Measurements from ENCODE around the gene KRI1. TPM values are rescaled to one million over a fixed set of nuclear protein-coding genes. Genes with fewer than 3 reads are reported as not detected.

The KRI1 gene
- polyA plus RNA-seq, 1 donor, result 22.1 TPM

GRCh38 chr19:10518444-10519361 lies 47.1 kb downstream of the KRI1 start:
- H3K27ac ChIP-seq (ENCODE audit: low read length), result no peak overlapping the region

GRCh38 chr19:10517760-10518443 lies 47.9 kb downstream of the KRI1 start:
- no peak for DNase-seq
- peak overlapping the region; percentile 10 for H3K4me3 ChIP-seq (ENCODE audit: low read length)
- H3K9me3 ChIP-seq (ENCODE audit: control insufficient read depth, low read depth, low read length), result peaks cover 5% of the 10 kb centered on the region
- H3K27me3 ChIP-seq (ENCODE audit: control insufficient read depth, insufficient read depth, low read length), result peaks cover 85% of the 10 kb centered on the region
- H3K36me3 ChIP-seq (ENCODE audit: control insufficient read depth, insufficient read depth, low read length), result no peaks in the 10 kb centered on the region
- no CpG with 5 or more reads among the region's 27 CpGs for WGBS (ENCODE audit: insufficient coverage, low lambda C conversion rate)
- H3K4me1 ChIP-seq (ENCODE audit: control insufficient read depth, insufficient read depth, low read length), result peaks cover 5% of the 10 kb centered on the region
- no peak overlapping the region for H3K27ac ChIP-seq (ENCODE audit: low read length)

More at GRCh38 chr19:10518444-10519361, 47.1 kb downstream of the KRI1 start:
- Histone ChIP-seq H3K27me3 (ENCODE audit: control insufficient read depth, insufficient read depth, low read length) (peaks cover 77% of the 10 kb centered on the region), H3K4me3 (ENCODE audit: low read length) (no peak overlapping the region), H3K36me3 (ENCODE audit: control insufficient read depth, insufficient read depth, low read length) (no peaks in the 10 kb centered on the region), H3K4me1 (ENCODE audit: control insufficient read depth, insufficient read depth, low read length) (peaks cover 5% of the 10 kb centered on the region), H3K9me3 (ENCODE audit: control insufficient read depth, low read depth, low read length) (peaks cover 5% of the 10 kb centered on the region)
- no peak for DNase-seq
- 4% methylated on average over 4 of the region's 33 CpGs for WGBS (ENCODE audit: insufficient coverage, low lambda C conversion rate)

GRCh38 chr19:10517361-10517759 lies 48.5 kb downstream of the KRI1 start, which contains the start of gene S1PR5:
S1PR5 (minus strand) TSS chr19:10517447; CDS start chr19:10515011, 2,436 bp downstream.
- no CpG with 5 or more reads among the region's 39 CpGs for WGBS (ENCODE audit: insufficient coverage, low lambda C conversion rate)
- DNase-seq, result no peak
- Histone ChIP-seq H3K4me3 (ENCODE audit: low read length) (peak within 1 kb of the TSS; percentile 10), H3K36me3 (ENCODE audit: control insufficient read depth, insufficient read depth, low read length) (no peaks in the 10 kb centered on the region), H3K4me1 (ENCODE audit: control insufficient read depth, insufficient read depth, low read length) (peaks cover 5% of the 10 kb centered on the region), H3K27ac (ENCODE audit: low read length) (no peak within 1 kb of the TSS), H3K27me3 (ENCODE audit: control insufficient read depth, insufficient read depth, low read length) (peaks cover 91% of the 10 kb centered on the region), H3K9me3 (ENCODE audit: control insufficient read depth, low read depth, low read length) (peaks cover 5% of the 10 kb centered on the region)

- WGBS (ENCODE audit: insufficient coverage, low lambda C conversion rate), result no CpG with 5 or more reads among the region's 10 CpGs
- Histone ChIP-seq H3K27me3 (ENCODE audit: control insufficient read depth, insufficient read depth, low read length) (peaks cover 90% of the 10 kb centered on the region), H3K4me3 (ENCODE audit: low read length) (no peak overlapping the region), H3K9me3 (ENCODE audit: control insufficient read depth, low read depth, low read length) (peaks cover 5% of the 10 kb centered on the region), H3K27ac (ENCODE audit: low read length) (no peak overlapping the region), H3K36me3 (ENCODE audit: control insufficient read depth, insufficient read depth, low read length) (no peaks in the 10 kb centered on the region), H3K4me1 (ENCODE audit: control insufficient read depth, insufficient read depth, low read length) (peaks cover 5% of the 10 kb centered on the region)
- no peak for DNase-seq
These were observed 49.0 kb downstream of the KRI1 start for GRCh38 chr19:10516671-10517286.

GRCh38 chr19:10516064-10516385 lies 49.8 kb downstream of the KRI1 start:
- H3K9me3 ChIP-seq (ENCODE audit: control insufficient read depth, low read depth, low read length), result peaks cover 5% of the 10 kb centered on the region
- WGBS (ENCODE audit: insufficient coverage, low lambda C conversion rate), result 80% methylated on average over 3 of the region's 5 CpGs
- no peak overlapping the region for H3K4me3 ChIP-seq (ENCODE audit: low read length)
- no peaks in the 10 kb centered on the region for H3K36me3 ChIP-seq (ENCODE audit: control insufficient read depth, insufficient read depth, low read length)
- H3K27me3 ChIP-seq (ENCODE audit: control insufficient read depth, insufficient read depth, low read length), result peaks cover 89% of the 10 kb centered on the region
- H3K4me1 ChIP-seq (ENCODE audit: control insufficient read depth, insufficient read depth, low read length), result peaks cover 5% of the 10 kb centered on the region
- H3K27ac ChIP-seq (ENCODE audit: low read length), result no peak overlapping the region
- DNase-seq, result no peak

DNA sequence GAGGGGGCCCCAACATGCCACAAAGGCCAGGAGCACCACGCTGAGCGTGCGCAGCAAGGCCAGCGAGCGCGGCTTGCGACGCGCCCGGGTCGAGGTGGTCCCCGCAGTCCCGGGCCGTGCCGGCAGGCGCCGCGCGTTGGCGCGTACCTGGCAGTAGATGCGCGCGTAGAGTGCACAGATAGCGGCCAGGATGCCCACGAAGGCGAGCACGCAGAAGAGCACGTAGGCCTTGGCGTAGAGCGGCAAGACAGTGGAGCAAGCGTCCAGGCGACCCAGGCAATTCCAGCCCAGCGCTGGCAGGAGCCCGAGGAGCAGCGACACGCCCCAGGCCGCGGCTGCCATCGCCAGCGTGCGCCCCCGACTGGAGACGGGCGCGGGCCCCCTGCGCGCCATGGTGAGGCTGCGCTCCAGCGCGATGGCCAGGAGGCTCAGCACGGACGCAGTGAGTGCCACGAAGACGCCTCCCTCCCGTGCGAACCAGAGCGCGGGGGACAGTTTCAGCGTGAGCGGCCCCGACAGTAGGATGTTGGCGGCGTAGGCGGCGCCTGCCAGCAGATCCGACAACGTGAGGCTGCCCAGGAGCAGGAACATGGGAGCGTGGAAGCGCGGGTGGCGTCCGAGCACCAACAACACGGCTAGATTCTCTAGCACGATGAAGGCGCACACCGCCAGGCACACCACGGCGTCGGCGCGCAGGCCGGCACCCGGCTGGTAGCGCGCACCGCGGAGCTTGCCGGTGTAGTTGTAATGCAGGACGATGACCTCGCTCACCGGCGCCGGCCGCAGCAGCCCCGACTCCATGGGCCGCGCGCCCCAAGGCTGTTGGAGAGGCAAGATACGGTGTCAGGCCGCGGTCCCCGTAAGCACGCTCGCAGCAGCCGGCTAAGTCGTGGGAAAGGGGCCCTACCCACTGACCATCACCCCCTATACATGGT lies 51.3 kb downstream of the KRI1 start:
- no CpG with 5 or more reads among the region's 107 CpGs for WGBS (ENCODE audit: insufficient coverage, low lambda C conversion rate)
- H3K4me1 ChIP-seq (ENCODE audit: control insufficient read depth, insufficient read depth, low read length), result peaks cover 10% of the 10 kb centered on the region
- H3K4me3 ChIP-seq (ENCODE audit: low read length), result no peak overlapping the region
- peaks cover 79% of the 10 kb centered on the region for H3K27me3 ChIP-seq (ENCODE audit: control insufficient read depth, insufficient read depth, low read length)
- peak in 1 of 2 donors; percentile 30 for DNase-seq
- H3K27ac ChIP-seq (ENCODE audit: low read length), result no peak overlapping the region
- H3K36me3 ChIP-seq (ENCODE audit: control insufficient read depth, insufficient read depth, low read length), result no peaks in the 10 kb centered on the region
- peaks cover 5% of the 10 kb centered on the region for H3K9me3 ChIP-seq (ENCODE audit: control insufficient read depth, low read depth, low read length)

DNA sequence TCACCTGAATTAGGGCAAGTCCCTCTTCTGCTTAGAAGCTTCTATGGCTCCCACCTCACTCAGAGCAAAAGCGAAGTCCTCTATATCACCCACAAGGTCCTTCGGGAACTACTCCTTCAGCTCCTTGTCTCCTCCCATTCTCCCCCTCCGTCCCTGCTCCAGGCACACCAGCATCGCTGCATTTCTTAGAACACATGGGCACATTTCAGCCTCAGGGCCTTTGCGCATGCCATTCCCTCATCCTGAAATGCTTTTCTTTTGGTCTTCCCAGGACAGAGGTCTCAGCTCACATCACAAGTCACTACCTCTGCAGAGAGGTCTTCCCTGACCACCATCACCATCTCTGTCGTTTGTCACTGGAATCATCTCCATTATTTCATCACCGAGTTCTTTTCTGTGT lies 52.6 kb downstream of the KRI1 start:
- Histone ChIP-seq H3K27ac (ENCODE audit: low read length) (no peak overlapping the region), H3K36me3 (ENCODE audit: control insufficient read depth, insufficient read depth, low read length) (no peaks in the 10 kb centered on the region), H3K4me1 (ENCODE audit: control insufficient read depth, insufficient read depth, low read length) (peaks cover 10% of the 10 kb centered on the region), H3K4me3 (ENCODE audit: low read length) (no peak overlapping the region), H3K9me3 (ENCODE audit: control insufficient read depth, low read depth, low read length) (peaks cover 5% of the 10 kb centered on the region), H3K27me3 (ENCODE audit: control insufficient read depth, insufficient read depth, low read length) (peaks cover 67% of the 10 kb centered on the region)
- no peak for DNase-seq
- 100% methylated on average over 1 of the region's 7 CpGs for WGBS (ENCODE audit: insufficient coverage, low lambda C conversion rate)

GRCh38 chr19:10510301-10510802 lies 55.5 kb downstream of the KRI1 start:
- Histone ChIP-seq H3K27me3 (ENCODE audit: control insufficient read depth, insufficient read depth, low read length) (peaks cover 38% of the 10 kb centered on the region), H3K4me1 (ENCODE audit: control insufficient read depth, insufficient read depth, low read length) (peaks cover 5% of the 10 kb centered on the region), H3K27ac (ENCODE audit: low read length) (no peak overlapping the region), H3K4me3 (ENCODE audit: low read length) (no peak overlapping the region), H3K9me3 (ENCODE audit: control insufficient read depth, low read depth, low read length) (peaks cover 5% of the 10 kb centered on the region), H3K36me3 (ENCODE audit: control insufficient read depth, insufficient read depth, low read length) (no peaks in the 10 kb centered on the region)
- DNase-seq, result peak in 1 of 2 donors; percentile 33
- WGBS (ENCODE audit: insufficient coverage, low lambda C conversion rate), result no CpG with 5 or more reads among the region's 15 CpGs

GRCh38 chr19:10508707-10509106 lies 57.1 kb downstream of the KRI1 start:
- no CpG with 5 or more reads among the region's 3 CpGs for WGBS (ENCODE audit: insufficient coverage, low lambda C conversion rate)
- H3K27me3 ChIP-seq (ENCODE audit: control insufficient read depth, insufficient read depth, low read length), result peaks cover 22% of the 10 kb centered on the region
- no peak for DNase-seq

More at GRCh38 chr19:10508707-10509106, 57.1 kb downstream of the KRI1 start:
- H3K9me3 ChIP-seq (ENCODE audit: control insufficient read depth, low read depth, low read length), result no peaks in the 10 kb centered on the region
- no peak overlapping the region for H3K27ac ChIP-seq (ENCODE audit: low read length)
- peaks cover 5% of the 10 kb centered on the region for H3K4me1 ChIP-seq (ENCODE audit: control insufficient read depth, insufficient read depth, low read length)
- H3K36me3 ChIP-seq (ENCODE audit: control insufficient read depth, insufficient read depth, low read length), result no peaks in the 10 kb centered on the region
- no peak overlapping the region for H3K4me3 ChIP-seq (ENCODE audit: low read length)
